NB4 (cell line): Measurements from ENCODE around the gene SLMAP.

ENCODE experiments used
- DNase-seq: peaks from one replicate; pipeline ENCODE4 v3.0.0; 2010; ENCODE audit warnings: low read depth
- H3K4me3 ChIP-seq: one replicate; pipeline ENCODE4 v1.5.1; 2011; ENCODE audit warnings: mild to moderate bottlenecking, low read depth, low read length, moderate library complexity
- MAX ChIP-seq: IDR thresholded peaks from 2 replicates; pipeline ENCODE4 v1.6.1; 2011; ENCODE audit warnings: low read depth, low read length
- MYC ChIP-seq: IDR thresholded peaks from 2 replicates; pipeline ENCODE4 v1.6.1; 2011; ENCODE audit warnings: low read depth, low read length
- POLR2A ChIP-seq: IDR thresholded peaks from 2 replicates; pipeline ENCODE4 v1.6.1; 2011; ENCODE audit warnings: mild to moderate bottlenecking; ENCODE audit not compliant: insufficient read length; ENCODE audit errors: extremely low read depth
- TF ChIP-seq, protein P1 (sequence below): IDR thresholded peaks from one replicate; pipeline ENCODE4 v1.5.1; 2012; ENCODE audit warnings: low read depth, low read length

Gene SLMAP

GRCh38 chr3:57755368-57755675 lies 787 bp upstream of the SLMAP start:
- TF ChIP-seq MAX: no peak
- no peak for TF ChIP-seq MYC
- TF ChIP-seq, protein P1, sequence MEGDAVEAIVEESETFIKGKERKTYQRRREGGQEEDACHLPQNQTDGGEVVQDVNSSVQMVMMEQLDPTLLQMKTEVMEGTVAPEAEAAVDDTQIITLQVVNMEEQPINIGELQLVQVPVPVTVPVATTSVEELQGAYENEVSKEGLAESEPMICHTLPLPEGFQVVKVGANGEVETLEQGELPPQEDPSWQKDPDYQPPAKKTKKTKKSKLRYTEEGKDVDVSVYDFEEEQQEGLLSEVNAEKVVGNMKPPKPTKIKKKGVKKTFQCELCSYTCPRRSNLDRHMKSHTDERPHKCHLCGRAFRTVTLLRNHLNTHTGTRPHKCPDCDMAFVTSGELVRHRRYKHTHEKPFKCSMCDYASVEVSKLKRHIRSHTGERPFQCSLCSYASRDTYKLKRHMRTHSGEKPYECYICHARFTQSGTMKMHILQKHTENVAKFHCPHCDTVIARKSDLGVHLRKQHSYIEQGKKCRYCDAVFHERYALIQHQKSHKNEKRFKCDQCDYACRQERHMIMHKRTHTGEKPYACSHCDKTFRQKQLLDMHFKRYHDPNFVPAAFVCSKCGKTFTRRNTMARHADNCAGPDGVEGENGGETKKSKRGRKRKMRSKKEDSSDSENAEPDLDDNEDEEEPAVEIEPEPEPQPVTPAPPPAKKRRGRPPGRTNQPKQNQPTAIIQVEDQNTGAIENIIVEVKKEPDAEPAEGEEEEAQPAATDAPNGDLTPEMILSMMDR: no peak
- no peak for TF ChIP-seq POLR2A
- peak overlapping the region; percentile 86 for H3K4me3 ChIP-seq
- peak; percentile 72 for DNase-seq

GRCh38 chr3:57756528-57757401 lies 656 bp downstream of the SLMAP start:
- TF ChIP-seq, protein P1: no peak
- TF ChIP-seq POLR2A (no peak), MYC (no peak; the same call in 1 of the 2 replicates), MAX (no peak; the same call in 1 of the 2 replicates)
- DNase-seq: peak; percentile 74
- H3K4me3 ChIP-seq: peak overlapping the region; percentile 86

DNA sequence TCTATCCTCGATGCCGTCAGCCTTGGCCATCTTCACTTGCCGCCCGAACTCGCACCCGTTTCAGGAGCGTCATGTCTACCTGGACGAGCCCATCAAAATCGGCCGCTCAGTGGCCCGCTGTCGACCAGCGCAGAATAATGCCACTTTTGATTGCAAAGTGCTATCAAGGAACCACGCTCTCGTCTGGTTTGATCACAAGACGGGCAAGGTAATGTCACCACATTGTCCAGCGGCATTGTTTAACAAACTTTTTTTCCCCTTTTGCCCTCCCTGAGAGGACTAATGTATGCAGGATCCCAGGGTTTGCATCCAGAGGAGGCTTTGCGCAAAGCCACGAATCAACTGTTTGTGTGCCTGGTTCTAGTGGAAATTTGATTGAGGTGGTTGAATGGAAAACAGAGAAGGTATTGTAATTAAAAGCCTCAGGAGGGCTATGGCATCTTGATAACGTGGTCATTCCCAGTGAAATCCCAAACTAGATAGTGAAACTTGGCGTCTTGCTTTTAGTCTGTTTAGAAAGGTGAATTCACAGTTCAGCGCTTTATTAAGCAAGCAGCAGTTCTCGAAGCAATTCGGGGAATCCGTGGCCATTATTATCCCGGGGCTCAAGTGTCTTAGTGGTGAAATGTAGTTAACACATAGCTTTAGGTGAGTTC lies 1.7 kb downstream of the SLMAP start:
- DNase-seq: peak; percentile 35
- TF ChIP-seq MAX (no peak), MYC (no peak), POLR2A (no peak)
- TF ChIP-seq, protein P1: no peak
- peak overlapping the region; percentile 86 for H3K4me3 ChIP-seq

DNA sequence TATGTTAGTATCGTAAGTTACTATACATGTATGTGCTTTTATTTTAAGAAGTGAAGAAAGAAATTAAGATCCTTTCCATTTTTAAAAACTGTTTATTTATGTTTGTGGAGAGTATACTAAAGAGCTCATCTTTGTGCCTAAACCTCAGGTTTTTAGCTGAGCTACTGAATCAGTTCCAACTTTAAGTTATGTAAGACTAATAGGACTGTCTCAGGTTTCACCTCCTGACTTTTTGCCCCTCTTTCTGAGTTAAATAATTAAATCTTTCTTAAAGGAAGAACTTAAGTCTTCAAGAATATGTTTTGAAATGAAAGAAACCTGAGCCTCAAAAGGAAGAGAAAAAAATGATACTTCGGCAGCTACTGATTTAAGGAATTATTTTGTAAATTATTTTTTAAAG lies 2.6 kb downstream of the SLMAP start:
- peak overlapping the region; percentile 86 for H3K4me3 ChIP-seq
- no peak for DNase-seq
- TF ChIP-seq POLR2A: no peak
- TF ChIP-seq, protein P1: no peak
- no peak for TF ChIP-seq MYC
- TF ChIP-seq MAX: no peak

- DNase-seq: no peak
- H3K4me3 ChIP-seq: no peak overlapping the region
- TF ChIP-seq MAX: no peak
- TF ChIP-seq, protein P1: no peak
- TF ChIP-seq POLR2A: no peak
- no peak for TF ChIP-seq MYC
Observed at GRCh38 chr3:57764794-57765193, 8.7 kb downstream of the SLMAP start.

- H3K4me3 ChIP-seq: no peak overlapping the region
- no peak for DNase-seq
- TF ChIP-seq POLR2A: no peak
- TF ChIP-seq MAX: no peak
- TF ChIP-seq, protein P1: no peak
- TF ChIP-seq MYC: no peak
Observed at GRCh38 chr3:57768595-57768994, 12.5 kb downstream of the SLMAP start.
